WTC11 (cell line): ENCODE measurements around the gene CABP1. TPM values are rescaled to one million over a fixed set of nuclear protein-coding genes. Genes with fewer than 3 reads are reported as not detected.

ENCODE experiments used
- ATAC-seq: fragments of 200-7000 bp; cut with Tn5 transposase; 2 replicates; pipeline ENCODE4 v1.10.0; 2021; ENCODE audit warnings: mild to moderate bottlenecking, moderate library complexity
- CTCF ChIA-PET: fragments of 300-600 bp; sonication (Branson Sonifier 250); formaldehyde crosslinking; loops from one replicate; lab custom pipeline; 2021; ENCODE audit warnings: antibody characterized with exemption; lab: Charles Lee
- POLR2A ChIA-PET: fragments of 350-600 bp; sonication (Branson Sonifier 250); formaldehyde crosslinking; loops from one replicate; lab custom pipeline; 2021; ENCODE audit warnings: antibody characterized with exemption; lab: Charles Lee
- DNase-seq: peaks from one replicate; pipeline ENCODE4 v3.0.0; 2021; ENCODE audit warnings: low spot score
- H3K27ac Mint-ChIP-seq: 2 replicates; pipeline ENCODE4 v1.8.0; 2021; ENCODE audit warnings: mixed read lengths
- H3K27me3 Mint-ChIP-seq: 2 replicates; pipeline ENCODE4 v1.8.0; 2021; ENCODE audit warnings: low read depth, mild to moderate bottlenecking, moderate library complexity, mixed read lengths
- H3K36me3 Mint-ChIP-seq: 2 replicates; pipeline ENCODE4 v1.8.0; 2021; ENCODE audit warnings: mixed read lengths
- H3K4me1 Mint-ChIP-seq: 2 replicates; pipeline ENCODE4 v1.8.0; 2022; ENCODE audit warnings: mixed read lengths
- H3K4me3 Mint-ChIP-seq: 2 replicates; pipeline ENCODE4 v1.8.0; 2021; ENCODE audit warnings: mild to moderate bottlenecking, moderate library complexity, mixed read lengths
- H3K9me3 Mint-ChIP-seq: 2 replicates; pipeline ENCODE4 v1.8.0; 2021; ENCODE audit warnings: mixed read lengths
- CREM ChIP-seq: sonication (generic); formaldehyde crosslinking; IDR thresholded peaks from 2 replicates; pipeline ENCODE4 v1.8.1; 2022; ENCODE audit warnings: mild to moderate bottlenecking, missing genetic modification reagents, moderate library complexity
- ESRRA ChIP-seq: sonication (generic); formaldehyde crosslinking; IDR thresholded peaks from 2 replicates; pipeline ENCODE4 v1.8.1; 2022; ENCODE audit warnings: mild to moderate bottlenecking, missing genetic modification reagents, borderline replicate concordance
- FOXP1 ChIP-seq: sonication (generic); formaldehyde crosslinking; IDR thresholded peaks from 2 replicates; pipeline ENCODE4 v1.8.0; 2022; ENCODE audit warnings: missing genetic modification reagents, mild to moderate bottlenecking, moderate library complexity, borderline replicate concordance
- GABPB1 ChIP-seq: sonication (generic); formaldehyde crosslinking; IDR thresholded peaks from 2 replicates; pipeline ENCODE4 v1.8.1; 2023; ENCODE audit warnings: mild to moderate bottlenecking, missing genetic modification reagents
- PRRX2 ChIP-seq: fragments of 250-450 bp; sonication (Bioruptor Pico); IDR thresholded peaks from 2 replicates; pipeline ENCODE4 v1.8.0; 2021; ENCODE audit warnings: mild to moderate bottlenecking
- SP1 ChIP-seq: sonication (generic); formaldehyde crosslinking; conservative IDR thresholded peaks from 2 replicates; pipeline ENCODE4 v1.8.1; 2022; ENCODE audit warnings: missing genetic modification reagents
- ZNF219 ChIP-seq: sonication (generic); formaldehyde crosslinking; IDR thresholded peaks from 2 replicates; pipeline ENCODE4 v1.8.0; 2023; ENCODE audit warnings: missing genetic modification reagents, mild to moderate bottlenecking, borderline replicate concordance
- ZNF263 ChIP-seq: sonication (generic); formaldehyde crosslinking; IDR thresholded peaks from 2 replicates; pipeline ENCODE4 v1.8.1; 2022; ENCODE audit warnings: low read depth, mild to moderate bottlenecking, moderate library complexity, missing genetic modification reagents
- ZNF317 ChIP-seq: sonication (generic); formaldehyde crosslinking; IDR thresholded peaks from 2 replicates; pipeline ENCODE4 v1.8.1; 2023; ENCODE audit warnings: low read depth, mild to moderate bottlenecking, moderate library complexity, missing genetic modification reagents, borderline replicate concordance
- total RNA-seq: library from RNA; stranded (reverse); gene quantifications from 3 replicates; pipeline ENCODE4 v1.2.3, GENCODE V29; 2021
- TF ChIP-seq, protein P1 (sequence below): sonication (generic); formaldehyde crosslinking; IDR thresholded peaks from 2 replicates; pipeline ENCODE4 v1.8.1; 2023; ENCODE audit warnings: mild to moderate bottlenecking, moderate library complexity, missing genetic modification reagents
- TF ChIP-seq, protein P2 (sequence below): fragments of 250-450 bp; sonication (Bioruptor Pico); IDR thresholded peaks from 2 replicates; pipeline ENCODE4 v1.9.0; 2021; ENCODE audit warnings: moderate library complexity, mild to moderate bottlenecking, inconsistent platforms, borderline replicate concordance
- TF ChIP-seq, protein P3 (sequence below): sonication (generic); formaldehyde crosslinking; IDR thresholded peaks from 2 replicates; pipeline ENCODE4 v1.8.1; 2022; ENCODE audit warnings: low read depth, mild to moderate bottlenecking, moderate library complexity, missing genetic modification reagents, borderline replicate concordance
- TF ChIP-seq, protein P4 (sequence below): sonication (generic); formaldehyde crosslinking; IDR thresholded peaks from 2 replicates; pipeline ENCODE4 v1.8.0; 2022; ENCODE audit warnings: mild to moderate bottlenecking, missing genetic modification reagents
- TF ChIP-seq, protein P5 (sequence below): sonication (generic); formaldehyde crosslinking; IDR thresholded peaks from 2 replicates; pipeline ENCODE4 v1.8.1; 2023; ENCODE audit warnings: mild to moderate bottlenecking, missing genetic modification reagents
- TF ChIP-seq, protein P6 (sequence below): sonication (generic); formaldehyde crosslinking; IDR thresholded peaks from 2 replicates; pipeline ENCODE4 v1.8.1; 2023; ENCODE audit warnings: mild to moderate bottlenecking, missing genetic modification reagents, moderate library complexity
- TF ChIP-seq, protein P7 (sequence below): sonication (generic); formaldehyde crosslinking; IDR thresholded peaks from 2 replicates; pipeline ENCODE4 v1.8.0; 2022; ENCODE audit warnings: mild to moderate bottlenecking, missing genetic modification reagents

The CABP1 gene
- total RNA-seq, 1 experiment from 2014 or later = 14.1 TPM

DNA sequence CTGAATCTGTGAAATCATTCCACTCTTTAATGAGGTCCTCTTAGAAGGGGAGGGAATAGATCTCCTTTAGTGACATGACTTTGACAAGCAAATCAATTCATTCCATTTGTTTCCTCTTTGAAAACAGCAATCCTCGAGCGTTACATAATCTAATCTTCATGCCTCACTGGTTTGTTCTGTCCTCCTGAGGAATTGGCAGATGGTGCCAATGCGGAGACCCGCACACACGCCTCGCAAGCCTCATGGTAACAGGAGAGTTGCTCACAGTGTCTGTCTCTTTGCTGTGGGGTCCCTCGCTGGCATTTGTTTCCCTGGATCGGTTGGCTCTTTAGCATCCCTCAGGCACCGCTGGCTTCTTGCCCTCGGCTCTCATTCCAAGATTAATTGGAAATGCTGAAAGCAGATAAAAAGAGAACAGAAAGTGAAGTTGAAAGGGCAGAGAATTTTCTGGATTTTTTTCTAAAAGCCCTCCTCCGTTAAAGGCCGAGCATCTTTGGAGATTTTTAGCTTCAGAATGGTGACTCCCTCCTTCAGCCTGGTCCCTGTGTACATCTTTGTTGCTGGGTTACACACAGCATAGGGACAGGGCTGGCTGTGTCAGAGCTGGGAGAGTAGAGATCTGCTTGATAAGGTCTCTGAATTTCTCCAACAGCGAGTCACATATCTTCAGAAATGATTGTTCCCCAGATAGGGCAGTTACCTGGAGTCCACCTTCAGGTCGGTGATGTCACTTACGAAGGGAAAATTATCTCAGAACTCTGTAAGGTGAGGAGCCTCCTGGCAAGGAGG is 10.1 kb upstream of the CABP1 start (continued):
- TF ChIP-seq, protein P1, sequence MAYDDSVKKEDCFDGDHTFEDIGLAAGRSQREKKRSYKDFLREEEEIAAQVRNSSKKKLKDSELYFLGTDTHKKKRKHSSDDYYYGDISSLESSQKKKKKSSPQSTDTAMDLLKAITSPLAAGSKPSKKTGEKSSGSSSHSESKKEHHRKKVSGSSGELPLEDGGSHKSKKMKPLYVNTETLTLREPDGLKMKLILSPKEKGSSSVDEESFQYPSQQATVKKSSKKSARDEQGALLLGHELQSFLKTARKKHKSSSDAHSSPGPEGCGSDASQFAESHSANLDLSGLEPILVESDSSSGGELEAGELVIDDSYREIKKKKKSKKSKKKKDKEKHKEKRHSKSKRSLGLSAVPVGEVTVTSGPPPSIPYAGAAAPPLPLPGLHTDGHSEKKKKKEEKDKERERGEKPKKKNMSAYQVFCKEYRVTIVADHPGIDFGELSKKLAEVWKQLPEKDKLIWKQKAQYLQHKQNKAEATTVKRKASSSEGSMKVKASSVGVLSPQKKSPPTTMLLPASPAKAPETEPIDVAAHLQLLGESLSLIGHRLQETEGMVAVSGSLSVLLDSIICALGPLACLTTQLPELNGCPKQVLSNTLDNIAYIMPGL (CRISPR knock-in tag) = no peak
- TF ChIP-seq FOXP1 (CRISPR knock-in tag) (no peak), PRRX2 (CRISPR knock-in tag) (no peak), SP1 (CRISPR knock-in tag) (no peak), ZNF263 (CRISPR knock-in tag) (no peak)
- TF ChIP-seq, protein P2, sequence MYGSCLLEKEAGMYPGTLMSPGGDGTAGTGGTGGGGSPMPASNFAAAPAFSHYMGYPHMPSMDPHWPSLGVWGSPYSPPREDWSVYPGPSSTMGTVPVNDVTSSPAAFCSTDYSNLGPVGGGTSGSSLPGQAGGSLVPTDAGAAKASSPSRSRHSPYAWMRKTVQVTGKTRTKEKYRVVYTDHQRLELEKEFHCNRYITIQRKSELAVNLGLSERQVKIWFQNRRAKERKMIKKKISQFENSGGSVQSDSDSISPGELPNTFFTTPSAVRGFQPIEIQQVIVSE (CRISPR knock-in tag) = no peak
- TF ChIP-seq, protein P3, sequence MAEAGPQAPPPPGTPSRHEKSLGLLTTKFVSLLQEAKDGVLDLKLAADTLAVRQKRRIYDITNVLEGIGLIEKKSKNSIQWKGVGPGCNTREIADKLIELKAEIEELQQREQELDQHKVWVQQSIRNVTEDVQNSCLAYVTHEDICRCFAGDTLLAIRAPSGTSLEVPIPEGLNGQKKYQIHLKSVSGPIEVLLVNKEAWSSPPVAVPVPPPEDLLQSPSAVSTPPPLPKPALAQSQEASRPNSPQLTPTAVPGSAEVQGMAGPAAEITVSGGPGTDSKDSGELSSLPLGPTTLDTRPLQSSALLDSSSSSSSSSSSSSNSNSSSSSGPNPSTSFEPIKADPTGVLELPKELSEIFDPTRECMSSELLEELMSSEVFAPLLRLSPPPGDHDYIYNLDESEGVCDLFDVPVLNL (CRISPR knock-in tag) = no peak

DNA sequence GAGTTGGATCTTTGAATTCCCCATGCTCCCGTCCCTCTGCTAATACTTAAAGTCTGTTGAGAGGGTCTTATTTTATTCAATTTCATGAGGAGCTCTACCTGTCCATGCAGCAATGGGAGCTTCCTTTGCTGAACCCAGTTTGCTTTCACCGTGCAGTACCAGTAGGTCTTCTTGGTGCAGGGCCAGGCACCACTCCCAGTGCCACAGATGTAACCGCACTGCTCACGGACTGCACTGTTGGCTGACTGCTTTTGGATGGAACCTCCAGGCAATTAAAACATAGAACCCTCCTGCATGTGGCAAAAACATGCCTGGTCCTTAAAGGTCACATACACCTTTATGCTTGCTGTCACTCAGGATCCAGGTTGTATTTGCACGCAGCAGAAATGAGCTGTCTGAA is 9.3 kb upstream of the CABP1 start:
- ChIA-PET POLR2A (no interaction called here), CTCF (interaction anchor here (9.9 kb wide), 1 partner anchor 18 kb away, joined by 79 read pairs; no protein-coding TSS in a partner anchor)
- Mint-ChIP-seq H3K36me3 (no peaks in the 10 kb centered on the region), H3K9me3 (no peaks in the 10 kb centered on the region), H3K4me1 (peaks cover 6% of the 10 kb centered on the region), H3K27me3 (no peaks in the 10 kb centered on the region), H3K27ac (no peak overlapping the region), H3K4me3 (no peak overlapping the region)
- TF ChIP-seq, protein P4, sequence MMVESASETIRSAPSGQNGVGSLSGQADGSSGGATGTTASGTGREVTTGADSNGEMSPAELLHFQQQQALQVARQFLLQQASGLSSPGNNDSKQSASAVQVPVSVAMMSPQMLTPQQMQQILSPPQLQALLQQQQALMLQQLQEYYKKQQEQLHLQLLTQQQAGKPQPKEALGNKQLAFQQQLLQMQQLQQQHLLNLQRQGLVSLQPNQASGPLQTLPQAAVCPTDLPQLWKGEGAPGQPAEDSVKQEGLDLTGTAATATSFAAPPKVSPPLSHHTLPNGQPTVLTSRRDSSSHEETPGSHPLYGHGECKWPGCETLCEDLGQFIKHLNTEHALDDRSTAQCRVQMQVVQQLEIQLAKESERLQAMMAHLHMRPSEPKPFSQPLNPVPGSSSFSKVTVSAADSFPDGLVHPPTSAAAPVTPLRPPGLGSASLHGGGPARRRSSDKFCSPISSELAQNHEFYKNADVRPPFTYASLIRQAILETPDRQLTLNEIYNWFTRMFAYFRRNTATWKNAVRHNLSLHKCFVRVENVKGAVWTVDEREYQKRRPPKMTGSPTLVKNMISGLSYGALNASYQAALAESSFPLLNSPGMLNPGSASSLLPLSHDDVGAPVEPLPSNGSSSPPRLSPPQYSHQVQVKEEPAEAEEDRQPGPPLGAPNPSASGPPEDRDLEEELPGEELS = no peak
- TF ChIP-seq ZNF317 (CRISPR knock-in tag) (no peak), ZNF219 (CRISPR knock-in tag) (no peak), ESRRA (no peak), CREM (CRISPR knock-in tag) (no peak), FOXP1 (CRISPR knock-in tag) (no peak), GABPB1 (no peak)
- TF ChIP-seq, protein P5, sequence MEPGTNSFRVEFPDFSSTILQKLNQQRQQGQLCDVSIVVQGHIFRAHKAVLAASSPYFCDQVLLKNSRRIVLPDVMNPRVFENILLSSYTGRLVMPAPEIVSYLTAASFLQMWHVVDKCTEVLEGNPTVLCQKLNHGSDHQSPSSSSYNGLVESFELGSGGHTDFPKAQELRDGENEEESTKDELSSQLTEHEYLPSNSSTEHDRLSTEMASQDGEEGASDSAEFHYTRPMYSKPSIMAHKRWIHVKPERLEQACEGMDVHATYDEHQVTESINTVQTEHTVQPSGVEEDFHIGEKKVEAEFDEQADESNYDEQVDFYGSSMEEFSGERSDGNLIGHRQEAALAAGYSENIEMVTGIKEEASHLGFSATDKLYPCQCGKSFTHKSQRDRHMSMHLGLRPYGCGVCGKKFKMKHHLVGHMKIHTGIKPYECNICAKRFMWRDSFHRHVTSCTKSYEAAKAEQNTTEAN (CRISPR knock-in tag) = no peak
- TF ChIP-seq, protein P6, sequence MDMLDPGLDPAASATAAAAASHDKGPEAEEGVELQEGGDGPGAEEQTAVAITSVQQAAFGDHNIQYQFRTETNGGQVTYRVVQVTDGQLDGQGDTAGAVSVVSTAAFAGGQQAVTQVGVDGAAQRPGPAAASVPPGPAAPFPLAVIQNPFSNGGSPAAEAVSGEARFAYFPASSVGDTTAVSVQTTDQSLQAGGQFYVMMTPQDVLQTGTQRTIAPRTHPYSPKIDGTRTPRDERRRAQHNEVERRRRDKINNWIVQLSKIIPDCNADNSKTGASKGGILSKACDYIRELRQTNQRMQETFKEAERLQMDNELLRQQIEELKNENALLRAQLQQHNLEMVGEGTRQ (CRISPR knock-in tag) = no peak
- TF ChIP-seq, protein P7, sequence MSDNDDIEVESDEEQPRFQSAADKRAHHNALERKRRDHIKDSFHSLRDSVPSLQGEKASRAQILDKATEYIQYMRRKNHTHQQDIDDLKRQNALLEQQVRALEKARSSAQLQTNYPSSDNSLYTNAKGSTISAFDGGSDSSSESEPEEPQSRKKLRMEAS (CRISPR knock-in tag) = no peak
- DNase-seq = no peak
- ATAC-seq = no peak
